Measurements from ENCODE around the gene ODAD3.
"Not testable (repeated sequence)": the region's sequence is repeated elsewhere in the genome, so short reads cannot be mapped to it uniquely, and the experiment has no call there.

The ODAD3 gene

DNA sequence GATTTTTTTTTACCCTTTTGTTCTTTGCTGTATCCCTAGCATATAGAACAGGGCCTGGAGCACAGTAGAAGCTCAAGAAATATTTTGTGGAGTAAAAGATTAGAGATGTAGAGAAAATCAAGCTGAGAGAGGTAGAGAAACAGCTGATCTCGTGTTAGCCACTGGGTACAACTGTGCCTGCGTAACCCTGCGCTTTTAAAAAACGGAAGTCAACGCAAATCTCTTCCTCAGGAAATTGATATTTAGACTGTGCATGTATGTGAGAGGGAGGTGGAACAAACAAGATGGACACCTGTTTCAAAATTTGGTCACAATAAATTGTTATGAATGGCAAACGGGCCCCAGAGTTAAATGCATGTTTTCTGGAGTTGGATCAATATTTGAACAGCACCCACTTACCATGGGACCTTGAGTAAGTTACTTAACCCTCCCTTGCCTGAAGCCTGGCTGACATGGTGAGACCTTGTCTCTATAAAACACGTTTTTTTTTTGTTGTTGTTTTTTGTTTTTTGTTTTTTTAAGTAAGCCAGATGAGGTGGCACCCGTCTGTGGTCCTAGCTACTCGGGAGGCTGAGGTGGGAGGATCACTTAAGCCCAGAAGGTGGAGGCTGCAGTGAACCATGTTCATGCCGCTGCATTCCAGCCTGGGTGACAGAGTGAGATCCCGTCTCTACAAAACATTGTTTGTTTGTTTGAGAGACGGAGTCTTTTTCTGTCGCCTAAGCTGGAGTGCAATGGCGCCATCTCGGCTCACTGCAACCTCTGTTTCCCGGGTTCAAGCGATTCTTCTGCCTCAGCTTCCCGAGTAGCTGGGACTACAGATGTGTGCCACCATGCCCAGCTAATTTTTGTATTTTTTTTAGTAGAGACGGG, 47.5 kb downstream of the ODAD3 start:
- Mint-ChIP-seq H3K4me1 (peaks cover 16% of the 10 kb centered on the region), H3K9me3 (peaks cover 3% of the 10 kb centered on the region), H3K27ac (no peak overlapping the region), H3K27me3 (peaks cover 53% of the 10 kb centered on the region), H3K36me3 (no peaks in the 10 kb centered on the region), H3K4me3 (no peak overlapping the region)
- no peak for DNase-seq
- CTCF ChIA-PET, result no interaction called here

DNA sequence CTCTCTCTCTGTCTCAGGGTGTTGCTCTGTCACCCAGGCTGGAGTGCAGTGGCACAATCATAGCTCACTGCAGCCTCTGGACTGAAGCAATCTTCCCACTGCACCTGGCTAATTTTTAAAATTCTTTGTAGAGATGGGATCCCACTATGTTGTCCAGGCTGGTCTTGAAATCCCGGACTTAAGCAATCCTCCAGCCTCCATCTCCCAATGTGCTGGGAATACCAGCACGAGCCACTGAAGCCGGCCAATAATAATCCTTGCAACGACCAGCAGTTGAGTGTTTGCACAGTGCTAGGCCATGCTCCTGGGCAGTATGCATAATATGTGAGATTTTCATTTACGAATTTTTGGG, 50.2 kb downstream of the ODAD3 start:
- Mint-ChIP-seq H3K36me3 (peaks cover 3% of the 10 kb centered on the region), H3K9me3 (no peaks in the 10 kb centered on the region), H3K27ac (no peak overlapping the region), H3K4me3 (no peak overlapping the region), H3K4me1 (peaks cover 36% of the 10 kb centered on the region), H3K27me3 (peaks cover 52% of the 10 kb centered on the region)
- CTCF ChIA-PET, result interaction anchor here (2.9 kb wide), 1 partner anchor 98 kb away, joined by 13 read pairs; no protein-coding TSS in a partner anchor
- DNase-seq, result no peak

DNA sequence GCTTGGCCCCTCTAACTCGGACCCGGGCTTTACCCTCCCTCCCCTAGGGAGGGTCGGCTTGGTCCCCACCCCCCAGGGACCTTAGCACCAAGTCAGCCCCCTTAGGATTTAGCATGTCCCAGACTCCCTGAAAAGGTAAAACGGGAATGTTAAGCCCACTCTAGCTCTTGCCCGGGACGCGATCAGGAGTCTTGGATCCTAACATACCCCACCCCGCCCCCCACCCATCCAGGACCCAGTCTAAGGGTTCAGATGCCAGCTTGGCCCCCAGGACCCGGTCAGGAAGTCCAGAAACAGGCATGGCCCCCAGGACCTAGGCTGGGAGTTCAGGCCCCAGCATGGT, 51.2 kb downstream of the ODAD3 start:
- H3K9me3 Mint-ChIP-seq, result no peaks in the 10 kb centered on the region
- H3K4me3 Mint-ChIP-seq, result no peak overlapping the region
- CTCF ChIA-PET, result interaction anchor here (0.6 to 2.9 kb wide), 6 partner anchors 8 to 99 kb away, joined by 3 to 13 read pairs (median 4); partner anchors contain the start of genes ODAD3, PRKCSH and SWSAP1
- DNase-seq, result no peak
- H3K36me3 Mint-ChIP-seq, result peaks cover 3% of the 10 kb centered on the region
- no peak overlapping the region for H3K27ac Mint-ChIP-seq
- peaks cover 43% of the 10 kb centered on the region for H3K4me1 Mint-ChIP-seq
- peaks cover 52% of the 10 kb centered on the region for H3K27me3 Mint-ChIP-seq

GRCh38 chr19:11382898-11383705, 51.8 kb downstream of the ODAD3 start:
- peaks cover 52% of the 10 kb centered on the region for H3K27me3 Mint-ChIP-seq
- DNase-seq, result peak; percentile 55
- CTCF ChIA-PET, result interaction anchor here (0.6 to 2.9 kb wide), 12 partner anchors 8 to 155 kb away, joined by 3 to 13 read pairs (median 3); partner anchors contain the start of genes ODAD3, PRKCSH and SWSAP1
- peaks cover 47% of the 10 kb centered on the region for H3K4me1 Mint-ChIP-seq
- H3K9me3 Mint-ChIP-seq, result no peaks in the 10 kb centered on the region
- H3K36me3 Mint-ChIP-seq, result peaks cover 3% of the 10 kb centered on the region
- peak overlapping the region; percentile 55 for H3K27ac Mint-ChIP-seq
- H3K4me3 Mint-ChIP-seq, result peak overlapping the region; percentile 58

- Mint-ChIP-seq H3K4me3 (peak overlapping the region; percentile 81), H3K36me3 (peaks cover 15% of the 10 kb centered on the region), H3K4me1 (peaks cover 58% of the 10 kb centered on the region), H3K27me3 (peaks cover 47% of the 10 kb centered on the region), H3K9me3 (no peaks in the 10 kb centered on the region), H3K27ac (peak overlapping the region; percentile 99)
- peak; percentile 99 for DNase-seq
- CTCF ChIA-PET, result interaction anchor here (0.6 to 2.4 kb wide), 31 partner anchors 10 to 207 kb away, joined by 3 to 9 read pairs (median 4); partner anchors contain the start of genes ECSIT, ODAD3 and PRKCSH
Measured at GRCh38 chr19:11380653-11381537, 54.0 kb downstream of the ODAD3 start.

DNA sequence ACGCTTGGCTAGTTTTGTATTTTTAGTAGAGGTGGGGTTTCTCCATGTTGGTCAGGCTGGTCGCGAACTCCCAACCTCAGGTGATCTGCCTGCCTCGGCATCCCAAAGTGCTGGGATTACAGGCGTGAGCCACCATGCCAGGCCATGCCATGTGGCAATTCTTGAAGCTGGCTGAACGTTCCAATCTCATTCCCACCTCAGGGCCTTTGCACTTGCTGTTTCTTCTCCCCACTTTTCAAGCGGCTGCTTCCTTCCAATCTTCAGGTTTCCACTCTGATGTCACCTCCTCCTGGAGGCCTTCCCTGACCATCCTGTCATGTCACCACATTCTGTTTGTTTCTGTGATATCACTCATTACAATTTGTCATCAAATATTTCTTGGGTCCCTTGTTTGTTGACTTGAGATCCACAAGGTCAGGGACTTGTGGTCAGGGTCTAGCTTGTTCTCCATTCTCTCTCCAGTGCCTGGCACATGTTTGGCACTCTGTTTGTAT, 55.0 kb downstream of the ODAD3 start:
- Mint-ChIP-seq H3K36me3 (peaks cover 16% of the 10 kb centered on the region), H3K27ac (peak overlapping the region; percentile 99), H3K4me1 (peaks cover 63% of the 10 kb centered on the region), H3K4me3 (peak overlapping the region; percentile 81), H3K27me3 (peaks cover 39% of the 10 kb centered on the region), H3K9me3 (no peaks in the 10 kb centered on the region)
- DNase-seq, result no peak
- CTCF ChIA-PET, result interaction anchor here (0.5 to 1.2 kb wide), 2 partner anchors 68 to 504 kb away, joined by 3 to 5 read pairs; no protein-coding TSS in a partner anchor

- H3K9me3 Mint-ChIP-seq, H3K4me3 Mint-ChIP-seq, DNase-seq, CTCF ChIA-PET: not testable (repeated sequence)
- Mint-ChIP-seq H3K27me3 (peaks cover 33% of the 10 kb centered on the region), H3K27ac (peak overlapping the region; percentile 99), H3K4me1 (peaks cover 63% of the 10 kb centered on the region), H3K36me3 (peaks cover 16% of the 10 kb centered on the region)
Measured at GRCh38 chr19:11379269-11379845, 55.6 kb downstream of the ODAD3 start.

DNA sequence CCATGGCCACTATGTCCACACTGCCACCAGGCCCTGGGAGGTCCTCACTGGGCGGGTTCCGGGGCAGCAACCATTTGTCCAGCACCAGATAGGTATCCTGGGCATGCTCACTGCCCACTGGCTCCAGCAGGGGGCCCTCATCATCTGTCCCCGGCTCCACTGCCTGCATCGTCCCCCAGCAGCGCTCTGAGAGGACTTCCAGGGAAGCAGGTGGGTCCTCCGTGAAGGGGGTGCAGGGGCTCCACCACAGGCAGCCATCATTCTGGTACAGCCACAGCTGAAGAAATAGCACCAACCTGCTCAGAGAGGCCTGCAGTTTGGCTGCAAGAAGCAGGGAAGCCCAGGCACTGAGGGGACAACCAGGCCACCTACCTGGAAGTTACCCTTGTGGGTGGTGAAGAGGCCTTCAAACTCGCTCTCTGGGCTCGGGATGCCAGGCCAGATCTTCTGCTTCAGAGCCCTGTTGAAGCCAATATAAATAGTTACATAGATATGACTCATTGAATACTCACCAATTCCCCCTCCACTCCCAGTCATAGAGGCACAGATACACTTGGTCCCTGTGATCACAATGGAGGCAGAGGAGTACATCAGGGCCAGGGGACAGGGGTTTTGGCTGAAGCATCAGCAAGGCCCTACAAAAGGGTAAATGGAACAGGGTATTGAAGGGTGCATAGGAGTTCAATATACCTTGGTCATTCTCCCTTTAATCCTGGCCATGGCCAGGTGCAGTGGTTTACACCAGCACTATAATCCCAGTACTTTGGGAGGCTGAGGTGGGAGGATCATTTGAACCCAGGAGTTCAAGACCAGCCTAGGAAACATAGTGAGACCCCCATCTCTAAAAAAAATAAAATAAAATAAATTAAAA, 56.4 kb downstream of the ODAD3 start:
- peak; percentile 33 for DNase-seq
- Mint-ChIP-seq H3K4me1 (peaks cover 62% of the 10 kb centered on the region), H3K27ac (no peak overlapping the region), H3K9me3 (no peaks in the 10 kb centered on the region), H3K36me3 (peaks cover 16% of the 10 kb centered on the region), H3K4me3 (no peak overlapping the region), H3K27me3 (peaks cover 25% of the 10 kb centered on the region)
- CTCF ChIA-PET, result interaction anchor here (0.6 to 1.6 kb wide), 5 partner anchors 9 to 182 kb away, joined by 3 read pairs; no protein-coding TSS in a partner anchor

DNA sequence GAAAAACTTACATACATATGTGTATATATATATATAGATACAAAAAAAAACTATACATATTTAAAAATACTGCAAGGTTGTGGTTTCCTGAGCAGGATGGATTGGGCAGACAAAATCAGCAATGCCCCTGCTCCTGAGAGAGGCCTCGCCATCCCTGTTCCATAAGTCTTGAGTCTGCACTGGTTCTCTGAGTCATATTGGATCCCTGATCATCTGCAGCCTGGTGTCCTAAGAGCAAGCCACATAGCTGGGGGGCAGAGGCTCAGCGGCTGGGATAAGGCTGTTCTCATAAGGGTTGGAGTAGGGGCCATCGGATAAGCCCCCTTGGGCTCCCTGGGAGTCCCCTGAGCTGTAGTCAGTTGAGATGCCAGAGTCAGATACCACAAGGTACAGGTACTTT, 57.2 kb downstream of the ODAD3 start:
- Mint-ChIP-seq H3K27ac (peak overlapping the region; percentile 53), H3K36me3 (peaks cover 16% of the 10 kb centered on the region), H3K4me3 (no peak overlapping the region), H3K4me1 (peaks cover 62% of the 10 kb centered on the region), H3K27me3 (peaks cover 17% of the 10 kb centered on the region), H3K9me3 (no peaks in the 10 kb centered on the region)
- CTCF ChIA-PET, result interaction anchor here (0.5 to 2.5 kb wide), 10 partner anchors 8 to 183 kb away, joined by 3 to 8 read pairs (median 3); partner anchors contain the start of genes CCDC159, ODAD3, PRKCSH and TMEM205
- no peak for DNase-seq

GRCh38 chr19:11377237-11377636, 57.7 kb downstream of the ODAD3 start:
- peaks cover 16% of the 10 kb centered on the region for H3K36me3 Mint-ChIP-seq
- H3K4me3 Mint-ChIP-seq, result peak overlapping the region; percentile 11
- H3K27me3 Mint-ChIP-seq, result peaks cover 12% of the 10 kb centered on the region
- H3K9me3 Mint-ChIP-seq, result no peaks in the 10 kb centered on the region
- peak; percentile 45 for DNase-seq
- no peak overlapping the region for H3K27ac Mint-ChIP-seq
- H3K4me1 Mint-ChIP-seq, result peaks cover 58% of the 10 kb centered on the region
- CTCF ChIA-PET, result interaction anchor here (0.5 to 2.5 kb wide), 7 partner anchors 30 to 159 kb away, joined by 3 to 8 read pairs (median 3); partner anchors contain the start of genes CCDC159, ODAD3, PRKCSH and TMEM205

- Mint-ChIP-seq H3K27ac (no peak overlapping the region), H3K27me3 (no peaks in the 10 kb centered on the region), H3K36me3 (peaks cover 19% of the 10 kb centered on the region), H3K4me1 (peaks cover 45% of the 10 kb centered on the region), H3K4me3 (no peak overlapping the region), H3K9me3 (no peaks in the 10 kb centered on the region)
- CTCF ChIA-PET, result interaction anchor here (1.0 to 2.5 kb wide), 6 partner anchors 8 to 107 kb away, joined by 3 to 11 read pairs (median 5); partner anchors contain the start of genes CCDC159, PRKCSH and TMEM205
- DNase-seq, result peak; percentile 90
Measured at GRCh38 chr19:11375143-11375948, 59.6 kb downstream of the ODAD3 start.

Measured in activated naive CD4-positive, alpha-beta T cell treated with anti-CD3 and anti-CD28 coated beads, Interleukin-2, amount 10 ng/mL, durations not matched to agents 7 days and 5 days (primary cell).